ENCODE measurements around the gene C19orf44. TPM values are rescaled to one million over a fixed set of nuclear protein-coding genes. Genes with fewer than 3 reads are reported as not detected.

The C19orf44 gene
- total and polyA plus RNA-seq, 2 experiments from 2014 or later = 2.4 to 5.1 TPM

DNA sequence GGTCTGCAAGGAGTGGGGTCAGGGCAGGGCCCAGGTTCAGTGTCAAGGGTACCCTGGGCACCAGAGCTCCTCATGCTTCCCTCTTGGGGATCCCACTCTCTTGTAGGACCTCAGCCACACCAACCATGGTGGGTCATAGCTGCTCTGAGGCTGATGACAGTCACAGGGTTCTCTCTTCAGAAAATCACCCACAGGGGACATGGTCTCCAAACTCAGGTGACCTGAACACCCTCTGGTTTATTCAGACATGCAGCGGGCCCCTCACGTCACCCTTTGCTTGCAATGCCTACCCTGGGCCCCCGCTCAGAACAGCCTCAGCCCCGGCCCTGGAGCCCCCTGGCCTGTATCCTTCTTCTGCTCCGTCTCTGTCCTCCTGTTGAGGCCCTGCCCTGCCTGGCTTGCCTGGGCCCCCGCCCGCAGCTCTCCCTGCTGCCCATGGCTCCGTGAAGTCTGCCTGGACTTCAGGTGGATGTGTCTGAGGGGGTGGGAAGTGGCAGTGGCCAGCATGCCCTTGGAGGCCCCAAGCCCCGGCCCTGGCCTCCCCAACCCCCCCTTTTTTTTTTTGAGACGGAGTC is 25.6 kb downstream of the C19orf44 start:
- Histone ChIP-seq H3K27ac (no peak overlapping the region), H3K9me2 (ENCODE audit: insufficient read depth) (no peaks in the 10 kb centered on the region), H3F3A (ENCODE audit: insufficient read depth) (peaks cover 7% of the 10 kb centered on the region; the same call in 1 of the 2 replicates), H2AFZ (no peak overlapping the region), H3K27me3 (replicated peaks; ENCODE audit: insufficient read depth) (no peaks in the 10 kb centered on the region), H3K9ac (no peak overlapping the region), H3K79me2 (ENCODE audit: insufficient read depth) (peaks cover 8% of the 10 kb centered on the region; the same call in 1 of the 2 replicates), H3K36me3 (ENCODE audit: low read depth) (peaks cover 15% of the 10 kb centered on the region; the same call in 1 of the 2 replicates), H3K4me3 (no peak overlapping the region), H4K20me1 (ENCODE audit: insufficient read depth) (no peaks in the 10 kb centered on the region), H3K4me1 (ENCODE audit: insufficient read depth) (no peaks in the 10 kb centered on the region), H3K4me2 (ENCODE audit: unreplicated experiment) (no peak overlapping the region), H3K9me3 (ENCODE audit: low read depth) (no peaks in the 10 kb centered on the region)
- no peak for TF ChIP-seq EZH2phosphoT487 (IDR thresholded peaks at IDR 0.05; ENCODE audit: insufficient read depth, low read depth)
- no peak for TF ChIP-seq EZH2 (IDR thresholded peaks at IDR 0.05; ENCODE audit: insufficient read depth, poor library complexity, severe bottlenecking)
- in situ Hi-C loops (cut with MboI) = no loop called here
- no peak for DNase-seq
- WGBS, 2 experiments (ENCODE audit: low coverage in 1 of 2, low lambda C conversion rate in 2 of 2, missing lambda C conversion rate in 2 of 2) = 90 to 93% methylated on average over 6 to 10 of the region's 10 CpGs

DNA sequence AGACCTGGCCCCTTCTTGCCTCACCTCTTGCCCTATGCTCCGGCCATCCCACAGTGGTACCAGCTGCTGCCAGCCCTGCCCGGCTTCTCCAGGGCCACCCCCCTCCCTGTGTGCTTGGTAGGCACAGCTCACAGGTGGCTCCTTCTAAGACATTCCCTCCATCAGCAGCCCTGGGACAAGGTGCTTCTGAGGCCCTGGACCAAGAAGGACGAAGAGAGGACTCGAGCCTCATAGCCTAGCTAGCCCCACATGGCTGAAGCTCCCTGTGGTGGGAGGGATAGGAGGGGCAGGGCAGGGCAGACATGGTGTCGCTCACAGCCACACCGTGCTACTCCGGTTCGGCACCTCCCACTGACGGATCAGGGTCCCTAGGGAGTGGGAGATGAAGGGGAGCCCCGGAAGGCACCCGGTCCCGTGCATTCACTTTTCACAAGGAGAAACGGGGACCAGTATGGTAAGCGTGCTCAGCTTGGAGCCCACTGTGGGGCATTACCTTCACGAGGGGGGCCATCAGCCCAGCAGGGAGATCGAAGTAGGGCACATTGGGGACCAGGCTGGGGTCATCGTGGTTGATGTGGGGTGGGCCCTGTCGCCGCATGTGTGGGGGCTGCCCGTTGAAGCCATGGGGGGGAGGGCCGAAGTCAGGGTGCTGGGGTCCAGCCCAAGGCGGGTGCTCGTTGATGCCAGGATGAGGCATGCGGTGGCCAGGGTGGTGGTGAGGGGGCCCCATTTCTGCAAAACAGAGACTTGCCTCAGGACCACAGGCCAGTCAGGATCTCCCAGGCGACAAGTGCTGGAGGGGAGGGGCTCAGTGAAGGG is 26.6 kb downstream of the C19orf44 start:
- Histone ChIP-seq H3K9me3 (ENCODE audit: low read depth) (no peaks in the 10 kb centered on the region), H3K79me2 (ENCODE audit: insufficient read depth) (peaks cover 8% of the 10 kb centered on the region; the same call in 1 of the 2 replicates), H3K36me3 (ENCODE audit: low read depth) (peaks cover 19% of the 10 kb centered on the region; the same call in 1 of the 2 replicates), H3K4me3 (no peak overlapping the region), H3K27me3 (replicated peaks; ENCODE audit: insufficient read depth) (no peaks in the 10 kb centered on the region), H3F3A (ENCODE audit: insufficient read depth) (peaks cover 7% of the 10 kb centered on the region; the same call in 1 of the 2 replicates), H2AFZ (no peak overlapping the region), H3K9me2 (ENCODE audit: insufficient read depth) (no peaks in the 10 kb centered on the region), H3K27ac (no peak overlapping the region), H3K4me1 (ENCODE audit: insufficient read depth) (no peaks in the 10 kb centered on the region), H3K9ac (no peak overlapping the region), H3K4me2 (ENCODE audit: unreplicated experiment) (no peak overlapping the region), H4K20me1 (ENCODE audit: insufficient read depth) (no peaks in the 10 kb centered on the region)
- WGBS, 2 experiments (ENCODE audit: low coverage in 1 of 2, low lambda C conversion rate in 2 of 2, missing lambda C conversion rate in 2 of 2) = 92 to 94% methylated on average over 19 to 24 of the region's 25 CpGs
- DNase-seq = no peak
- no peak for TF ChIP-seq EZH2phosphoT487 (IDR thresholded peaks at IDR 0.05; ENCODE audit: insufficient read depth, low read depth)
- TF ChIP-seq EZH2 (IDR thresholded peaks at IDR 0.05; ENCODE audit: insufficient read depth, poor library complexity, severe bottlenecking) = no peak
- in situ Hi-C loops (cut with MboI) = no loop called here

DNA sequence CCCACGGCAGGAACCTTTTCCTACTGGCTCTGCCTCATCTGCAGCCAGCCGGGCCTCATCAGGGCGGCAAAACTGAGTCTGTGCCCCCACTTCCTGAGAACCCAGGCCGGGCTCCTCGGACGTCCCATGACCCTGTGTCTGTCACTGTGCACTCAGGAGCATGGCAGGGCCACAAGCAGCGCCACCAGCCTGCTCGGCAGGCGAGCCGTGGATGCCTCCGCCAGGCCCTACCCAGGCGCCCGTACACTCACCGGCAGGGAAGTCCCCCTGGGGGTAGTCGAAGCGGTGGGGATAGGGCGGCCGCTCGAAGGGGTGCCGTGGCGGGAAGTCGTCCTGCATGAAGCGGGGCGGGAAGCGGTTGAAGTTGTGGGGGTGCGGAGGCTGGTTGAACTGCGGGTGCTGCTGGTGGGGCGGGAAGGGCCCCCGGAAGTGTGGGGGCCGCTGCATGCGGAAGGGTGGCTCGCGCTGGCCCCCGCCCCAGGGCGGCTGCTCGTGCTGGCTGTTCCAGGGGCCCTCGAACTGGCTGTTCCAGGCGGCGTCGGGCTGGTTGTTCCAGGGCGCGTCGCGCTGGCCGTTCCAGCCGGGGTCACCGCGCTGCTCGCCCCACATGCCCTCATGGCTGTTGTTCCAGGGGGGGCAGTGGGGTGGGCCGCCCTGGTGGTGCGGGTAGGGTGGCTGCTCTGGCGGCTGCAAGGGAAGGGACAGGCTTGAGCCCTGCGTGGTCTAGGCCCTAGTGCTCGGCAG is 29.0 kb downstream of the C19orf44 start:
- Histone ChIP-seq H3K79me2 (ENCODE audit: insufficient read depth) (peaks cover 8% of the 10 kb centered on the region; the same call in 1 of the 2 replicates), H3K9me2 (ENCODE audit: insufficient read depth) (no peaks in the 10 kb centered on the region), H3K36me3 (ENCODE audit: low read depth) (peaks cover 34% of the 10 kb centered on the region; the same call in 1 of the 2 replicates), H2AFZ (no peak overlapping the region), H3K9ac (no peak overlapping the region), H3K27ac (no peak overlapping the region), H3K4me3 (no peak overlapping the region), H3F3A (ENCODE audit: insufficient read depth) (no peaks in the 10 kb centered on the region), H3K4me2 (ENCODE audit: unreplicated experiment) (no peak overlapping the region), H3K27me3 (replicated peaks; ENCODE audit: insufficient read depth) (no peaks in the 10 kb centered on the region), H3K9me3 (ENCODE audit: low read depth) (no peaks in the 10 kb centered on the region), H4K20me1 (ENCODE audit: insufficient read depth) (no peaks in the 10 kb centered on the region), H3K4me1 (ENCODE audit: insufficient read depth) (no peaks in the 10 kb centered on the region)
- WGBS, 2 experiments (ENCODE audit: low coverage in 1 of 2, low lambda C conversion rate in 2 of 2, missing lambda C conversion rate in 2 of 2) = 96 to 97% methylated on average over 34 to 54 of the region's 54 CpGs
- no peak for TF ChIP-seq EZH2 (IDR thresholded peaks at IDR 0.05; ENCODE audit: insufficient read depth, poor library complexity, severe bottlenecking)
- no peak for TF ChIP-seq EZH2phosphoT487 (IDR thresholded peaks at IDR 0.05; ENCODE audit: insufficient read depth, low read depth)
- in situ Hi-C loops (cut with MboI) = no loop called here
- no peak for DNase-seq

DNA sequence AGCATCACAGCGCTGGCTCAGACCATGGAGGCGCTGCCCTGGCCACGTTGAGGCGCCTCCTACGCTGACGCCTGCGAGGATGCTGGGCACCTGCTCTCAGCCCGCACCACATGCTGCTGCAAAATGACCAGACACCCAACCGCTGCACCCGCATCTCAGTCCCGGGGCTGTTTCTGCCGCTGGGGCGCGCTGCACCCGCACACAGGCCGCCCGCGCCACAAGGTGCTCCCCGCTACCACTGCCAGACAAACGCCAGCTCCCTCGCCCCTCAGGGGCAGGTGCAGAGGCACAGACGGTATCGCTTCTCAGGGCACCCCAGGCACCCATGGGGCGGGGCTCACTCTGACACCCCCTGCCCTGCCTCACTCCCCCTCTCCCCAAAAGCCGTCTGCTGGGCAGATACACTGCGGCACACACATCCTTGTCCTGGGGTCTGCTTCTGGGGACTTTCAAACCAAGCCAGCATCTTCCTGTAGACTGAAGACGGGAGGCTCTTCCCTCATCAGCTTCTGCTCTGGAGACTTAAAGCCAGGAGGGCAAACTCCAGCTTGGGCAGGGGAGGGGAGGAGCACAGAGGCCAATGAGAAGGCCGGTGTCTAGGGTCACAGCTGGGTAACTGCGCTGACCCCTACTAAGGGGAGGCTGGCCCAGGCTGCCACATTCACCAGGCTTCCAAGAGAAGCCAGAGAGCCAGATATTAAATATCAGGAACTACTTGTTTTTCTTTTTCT is 29.7 kb downstream of the C19orf44 start:
- H3F3A ChIP-seq (ENCODE audit: insufficient read depth) = no peaks in the 10 kb centered on the region
- no peak overlapping the region for H2AFZ ChIP-seq
- WGBS, 2 experiments (ENCODE audit: low coverage in 1 of 2, low lambda C conversion rate in 2 of 2, missing lambda C conversion rate in 2 of 2) = 97% methylated on average over 23 to 26 of the region's 29 CpGs
- H3K27ac ChIP-seq = no peak overlapping the region
- peaks cover 8% of the 10 kb centered on the region; the same call in 1 of the 2 replicates for H3K79me2 ChIP-seq (ENCODE audit: insufficient read depth)
- H3K36me3 ChIP-seq (ENCODE audit: low read depth) = peaks cover 34% of the 10 kb centered on the region; the same call in 1 of the 2 replicates
- H3K27me3 ChIP-seq (replicated peaks; ENCODE audit: insufficient read depth) = no peaks in the 10 kb centered on the region
- no peak for DNase-seq
- no peaks in the 10 kb centered on the region for H4K20me1 ChIP-seq (ENCODE audit: insufficient read depth)
- H3K9me2 ChIP-seq (ENCODE audit: insufficient read depth) = no peaks in the 10 kb centered on the region
- no peak overlapping the region for H3K4me2 ChIP-seq (ENCODE audit: unreplicated experiment)
- no peaks in the 10 kb centered on the region for H3K9me3 ChIP-seq (ENCODE audit: low read depth)
- no peak overlapping the region for H3K4me3 ChIP-seq
- in situ Hi-C loops (cut with MboI) = no loop called here
- H3K4me1 ChIP-seq (ENCODE audit: insufficient read depth) = no peaks in the 10 kb centered on the region
- TF ChIP-seq EZH2phosphoT487 (IDR thresholded peaks at IDR 0.05; ENCODE audit: insufficient read depth, low read depth) (no peak), EZH2 (IDR thresholded peaks at IDR 0.05; ENCODE audit: insufficient read depth, poor library complexity, severe bottlenecking) (no peak)
- H3K9ac ChIP-seq = no peak overlapping the region

All from GM23248 (cell line).